Prostate gland (tissue), 2 donors: ENCODE results near the gene SS18L1.

Source experiments
- CTCF ChIP-seq, 4 experiments: fragments of 200-600 bp in 2 of 4; fragments of 450-650 bp in 2 of 4; sonication (generic) in 2 of 4; IDR thresholded peaks; 1 replicate in 3 of 4; 2 replicates in 1 of 4; pipeline ENCODE4 v1.5.1; 2016 to 2019; ENCODE audit warnings: antibody characterized with exemption in 4 of 4, mild to moderate bottlenecking in 2 of 4, moderate library complexity in 2 of 4
- POLR2A ChIP-seq: fragments of 450-650 bp; IDR thresholded peaks from one replicate; pipeline ENCODE4 v1.6.1; 2016; ENCODE audit warnings: antibody characterized with exemption, mild to moderate bottlenecking

GRCh38 chr20:62126141-62126540 is 17.4 kb upstream of the SS18L1 start:
- TF ChIP-seq CTCF (IDR thresholded peaks at IDR 0.05) (no peak), POLR2A (no peak)
